Activated gamma-delta T cell treated with anti-CD3 and anti-CD28 coated beads, Interleukin-2, amount 50 U/mL, for 16 hours (primary cell): Measurements from ENCODE around the gene CDX1.

ENCODE experiments used
- DNase-seq: peaks from one replicate; pipeline ENCODE4 v3.0.0-alpha.2; 2020; ENCODE audit warnings: low read depth

Gene CDX1

DNA sequence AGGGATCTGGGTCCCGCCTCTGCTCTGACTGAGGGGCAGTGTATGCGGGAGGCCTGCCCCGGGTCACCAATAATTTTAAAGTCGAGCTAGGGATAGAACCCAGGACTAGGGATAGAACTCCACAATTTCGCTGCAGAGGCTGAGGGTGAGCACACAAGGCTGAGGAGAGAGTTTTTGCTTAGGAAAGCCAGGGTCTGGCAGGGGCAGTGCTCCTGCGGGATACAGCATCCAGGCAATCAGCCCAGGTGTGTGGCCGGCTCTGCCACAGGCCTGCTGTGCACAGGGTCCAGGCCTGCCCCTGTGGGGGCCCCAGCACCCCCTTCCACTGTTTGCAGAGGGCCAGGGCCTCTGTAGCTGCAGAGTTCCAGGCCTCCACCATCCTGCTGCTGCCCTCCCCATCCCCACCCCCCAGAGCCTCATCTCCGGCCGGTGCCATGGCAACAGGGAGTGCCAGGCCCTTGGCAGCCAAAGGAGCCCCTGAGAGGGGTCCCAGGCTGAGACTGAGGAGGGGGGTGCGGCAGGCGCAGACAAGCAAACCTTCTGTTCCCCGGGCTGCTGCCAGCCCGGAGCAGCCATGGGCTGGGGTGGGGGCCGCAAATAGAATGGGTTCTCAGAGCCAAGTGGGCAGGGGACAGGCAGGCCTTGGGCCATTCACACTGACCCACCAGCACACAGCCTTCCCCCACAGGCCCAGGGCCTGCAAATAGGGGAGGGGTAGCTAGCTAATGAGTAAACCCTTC lies 19.5 kb upstream of the CDX1 start:
- no peak for DNase-seq

GRCh38 chr5:150147670-150148069 lies 18.9 kb upstream of the CDX1 start:
- DNase-seq = no peak

DNA sequence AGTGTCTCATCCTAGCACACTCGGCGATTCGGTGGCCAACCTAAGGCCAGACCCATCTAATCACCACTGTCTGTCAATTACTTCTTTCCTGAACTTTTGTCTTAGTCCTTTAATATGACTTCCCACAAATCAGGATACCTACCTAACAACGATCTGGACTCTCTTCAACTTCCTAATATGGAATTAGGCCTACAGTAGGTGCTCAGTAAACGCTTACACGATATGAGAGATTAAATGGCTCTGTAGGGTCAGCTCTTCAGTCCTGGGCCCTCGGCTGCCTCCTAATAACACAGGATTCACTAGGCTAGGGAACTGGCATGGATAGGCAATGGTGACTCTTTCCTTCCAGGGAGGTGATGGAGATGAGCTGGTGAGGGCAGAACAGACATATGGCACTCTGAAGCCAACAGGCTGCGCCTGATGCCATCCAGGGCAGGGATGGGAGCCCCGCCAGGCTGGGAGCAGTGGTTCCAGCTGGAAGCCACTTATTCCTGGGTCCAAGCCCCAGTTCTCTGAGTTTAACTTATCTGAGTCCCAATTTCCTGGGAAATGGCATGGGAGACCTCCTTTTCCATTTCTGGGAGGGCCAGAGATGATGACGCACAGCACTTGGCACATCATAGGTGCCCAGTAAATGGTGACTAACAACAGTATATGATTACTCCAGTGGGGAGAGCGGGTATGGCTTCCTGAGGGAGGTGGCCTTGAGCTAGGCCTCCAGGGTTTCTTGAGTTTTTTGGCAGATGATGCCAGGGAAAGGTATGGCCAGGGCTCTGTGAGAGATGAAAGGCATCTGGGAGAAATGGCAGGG lies 18.3 kb upstream of the CDX1 start:
- DNase-seq = no peak

DNA sequence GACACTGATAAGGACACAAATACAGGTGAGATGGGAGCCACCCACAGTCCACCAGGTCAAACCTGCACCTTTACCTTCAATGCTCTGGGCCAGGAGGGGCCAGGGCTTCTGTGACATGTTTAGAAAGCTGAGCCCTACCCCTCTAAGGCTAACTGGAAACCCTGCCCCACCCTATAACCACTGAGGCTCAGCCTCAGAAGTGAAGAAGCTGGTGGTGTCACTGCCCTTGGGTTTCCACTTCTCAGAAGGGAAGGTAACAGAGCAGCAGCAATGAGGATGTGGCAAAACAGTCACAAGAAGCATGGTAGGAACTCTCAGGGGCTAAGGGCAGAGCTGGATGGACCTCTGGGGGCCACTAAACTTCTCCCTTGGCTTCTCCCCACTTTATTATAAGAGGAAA lies 17.0 kb upstream of the CDX1 start:
- DNase-seq = no peak

DNA sequence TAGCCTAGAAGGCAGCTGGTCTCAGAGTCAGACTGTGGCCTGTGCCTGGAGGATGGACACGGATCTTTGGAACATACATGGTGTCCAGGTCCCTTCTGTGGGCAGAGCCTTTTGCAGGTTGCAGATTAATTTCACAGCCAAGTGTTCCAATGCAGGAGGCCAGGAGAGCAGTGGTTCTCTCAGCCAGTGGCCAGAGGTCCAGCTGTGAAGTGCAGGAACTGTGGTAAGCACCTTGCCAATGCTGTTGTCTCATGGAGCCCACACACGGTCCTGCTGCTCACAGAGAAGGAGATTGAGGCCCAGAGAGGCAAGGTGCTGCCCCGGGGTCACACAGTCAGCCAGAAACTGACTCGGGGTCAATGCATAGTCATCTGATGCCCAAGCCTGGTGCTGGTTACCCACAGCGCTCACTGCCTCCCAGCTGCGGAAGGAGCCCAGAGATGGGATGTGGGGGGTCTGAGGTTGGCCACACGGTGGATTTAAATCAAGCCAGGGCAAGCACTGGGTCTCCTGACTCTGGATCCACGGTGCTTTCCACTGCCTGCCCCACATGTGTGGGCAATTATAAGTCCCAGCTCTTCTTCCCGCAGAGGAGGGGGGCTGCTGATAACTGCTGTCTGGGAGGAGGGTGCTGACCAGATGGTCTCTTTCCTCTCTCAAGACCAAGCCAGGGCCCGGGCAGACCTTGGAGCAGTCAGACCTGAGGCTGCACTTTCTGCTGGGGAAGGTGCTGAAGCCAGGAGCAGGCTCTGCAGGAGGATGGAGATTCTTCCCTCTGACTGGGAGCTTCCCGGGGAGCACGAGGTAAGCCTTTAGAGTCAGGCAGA lies 13.7 kb upstream of the CDX1 start:
- no peak for DNase-seq

DNA sequence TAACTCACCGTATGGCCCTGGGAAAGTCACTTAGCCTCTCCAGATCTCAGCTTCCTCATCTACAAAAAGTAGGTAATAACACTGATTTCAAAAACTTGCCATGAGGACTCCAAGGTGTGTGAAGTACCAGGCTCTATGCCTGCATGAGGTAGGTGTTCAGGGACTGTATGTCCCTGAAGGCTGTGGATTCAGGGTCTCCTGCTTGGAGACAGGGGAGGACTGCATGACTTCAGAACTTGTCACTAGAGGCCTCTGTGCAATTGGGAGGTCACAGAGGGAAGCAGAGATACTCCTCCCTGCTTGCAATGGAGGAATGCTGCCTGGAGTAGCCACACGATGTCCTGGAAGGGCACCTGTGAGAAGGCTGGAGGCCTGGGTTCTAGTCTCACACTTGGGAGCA lies 13.1 kb upstream of the CDX1 start:
- DNase-seq = no peak

- no peak for DNase-seq
These were observed 12.5 kb upstream of the CDX1 start for GRCh38 chr5:150153957-150154617.

GRCh38 chr5:150154618-150155128 lies 11.9 kb upstream of the CDX1 start:
- no peak for DNase-seq

- DNase-seq = peak; percentile 31
These were observed 11.1 kb upstream of the CDX1 start, which contains the start of gene PDGFRB for GRCh38 chr5:150155258-150156026. Gene PDGFRB, minus strand, starts transcription at chr5:150155845. Its CDS starts 18,798 bp downstream, at chr5:150137047.

DNA sequence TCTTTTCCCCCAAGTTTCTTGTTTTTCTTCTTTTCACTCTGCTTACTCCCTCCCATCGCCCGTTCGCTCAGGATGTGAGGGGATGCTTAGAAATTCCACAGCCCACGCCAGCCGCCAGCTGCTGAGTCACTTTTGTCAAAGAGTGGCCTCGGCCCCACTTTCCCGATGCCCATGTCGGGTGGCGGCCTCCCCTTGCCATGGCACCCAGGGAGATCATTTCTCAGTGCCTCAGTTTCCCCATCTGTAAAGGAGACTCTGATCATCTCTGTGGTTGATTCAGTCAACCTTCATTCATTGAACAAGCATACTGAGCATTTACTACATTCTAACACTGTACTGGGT lies 10.6 kb upstream of the CDX1 start:
- no peak for DNase-seq

DNA sequence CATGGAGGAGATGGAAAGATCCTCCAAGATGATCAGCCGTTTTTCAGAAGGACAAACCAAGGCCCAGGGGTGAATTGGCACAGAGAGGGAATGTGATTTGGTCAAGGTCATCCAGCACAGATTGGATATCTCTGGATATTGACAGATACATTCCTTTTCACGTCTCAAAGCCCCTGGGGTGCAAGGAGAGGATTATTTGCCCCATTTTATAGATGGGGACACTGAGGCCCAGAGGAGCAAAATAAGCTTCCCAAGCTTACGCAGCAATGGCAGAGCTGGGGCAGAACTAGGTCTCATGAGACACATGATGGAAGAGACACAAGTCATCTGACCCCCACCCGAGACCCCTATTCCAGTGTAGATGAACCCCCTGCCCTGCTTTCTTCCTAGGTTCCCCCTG lies 10.0 kb upstream of the CDX1 start:
- no peak for DNase-seq

DNA sequence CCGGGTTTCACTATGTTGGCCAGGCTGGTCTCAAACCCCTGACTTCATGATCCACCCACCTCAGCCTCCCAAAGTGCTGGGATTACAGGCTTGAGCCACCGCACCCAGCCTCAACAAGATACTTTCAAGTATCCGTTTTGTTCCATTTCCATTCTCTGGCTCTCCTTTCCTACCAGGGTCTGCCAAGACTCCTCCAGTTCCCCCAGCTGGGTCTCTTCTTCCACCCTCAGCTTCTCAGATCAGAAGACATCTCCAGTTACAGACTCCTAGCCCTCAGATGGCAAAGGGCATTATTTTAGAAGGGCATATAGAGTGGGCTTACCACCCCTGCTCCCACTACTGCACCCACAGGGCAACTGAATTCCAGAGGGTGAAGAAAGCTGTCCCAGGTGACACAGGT lies 9.4 kb upstream of the CDX1 start:
- no peak for DNase-seq

DNA sequence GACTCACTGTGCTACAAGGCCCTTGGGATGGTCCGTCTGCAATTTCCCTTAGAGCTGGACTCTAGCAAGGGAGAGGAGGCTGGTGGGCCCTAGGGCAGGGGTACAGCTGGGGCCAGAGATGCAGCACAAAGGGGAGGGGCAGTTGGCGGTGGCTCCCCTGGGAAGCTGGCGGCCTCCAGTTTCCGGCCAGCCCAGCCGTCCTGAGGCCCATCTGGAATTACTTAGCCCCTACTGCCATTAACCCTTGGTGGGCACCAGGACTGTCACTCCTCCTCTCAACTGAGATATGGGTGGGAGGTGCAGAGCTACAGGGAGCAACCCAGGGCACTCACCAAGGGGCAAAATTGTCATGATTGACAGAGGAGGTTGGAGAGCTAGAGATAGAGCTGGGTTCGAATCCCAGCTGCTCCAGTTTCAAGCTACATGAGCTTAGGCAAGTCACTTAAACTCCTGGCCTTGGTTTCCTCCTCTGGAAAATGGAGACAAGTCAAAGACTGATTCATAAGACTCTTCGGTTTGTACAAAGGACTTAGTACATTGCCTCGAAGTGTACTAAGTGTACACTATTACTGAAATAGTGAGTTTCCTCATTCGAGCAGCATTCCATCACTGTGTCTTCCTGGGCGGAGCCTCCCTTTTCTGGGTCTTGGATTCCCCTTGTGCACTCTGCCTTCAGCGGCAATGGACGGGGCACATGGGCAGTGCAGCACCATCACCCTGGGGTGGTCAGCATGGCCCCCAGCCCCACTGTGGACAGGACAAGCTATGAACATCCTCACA lies 8.2 kb upstream of the CDX1 start:
- no peak for DNase-seq

DNA sequence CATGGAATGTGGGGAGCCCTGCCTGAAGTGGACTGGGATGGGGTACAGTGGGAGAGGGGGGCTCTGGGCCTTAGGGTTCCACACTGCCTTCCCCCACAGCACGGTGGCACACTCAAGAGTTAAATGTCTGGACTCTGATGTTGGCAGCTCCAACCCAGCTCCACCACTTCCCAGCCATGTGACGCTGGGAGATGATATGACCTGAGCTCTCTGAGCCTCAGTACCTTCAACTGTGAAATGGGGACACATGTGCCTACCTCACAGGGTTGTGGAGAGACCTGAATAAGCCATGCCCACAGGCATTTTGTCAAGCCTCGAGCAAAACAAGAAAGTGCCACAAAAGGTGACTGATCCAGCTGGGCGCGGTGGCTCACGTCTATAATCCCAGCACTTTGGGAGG lies 7.5 kb upstream of the CDX1 start:
- no peak for DNase-seq

GRCh38 chr5:150159741-150160179 lies 6.8 kb upstream of the CDX1 start:
- no peak for DNase-seq

GRCh38 chr5:150160448-150161081 lies 6.0 kb upstream of the CDX1 start:
- DNase-seq = no peak

- DNase-seq = peak; percentile 56
These were observed 5.1 kb upstream of the CDX1 start for GRCh38 chr5:150161242-150162141.

- no peak for DNase-seq
These were observed 4.5 kb upstream of the CDX1 start for GRCh38 chr5:150162142-150162513.

GRCh38 chr5:150163035-150163434 lies 3.5 kb upstream of the CDX1 start:
- no peak for DNase-seq
